Stimulated activated CD4-positive, alpha-beta T cell treated with anti-CD3 and anti-CD28 coated beads, TNF-alpha, amount 100 ng/mL, for 1 hour (primary cell): Measurements from ENCODE around the gene ZCCHC14.
A peak's percentile ranks its signal among the peaks of the same experiment; 100 is the strongest.
"Not testable (repeated sequence)": the region's sequence is repeated elsewhere in the genome, so short reads cannot be mapped to it uniquely, and the experiment has no call there.

Source experiments
- DNase-seq, 3 donors: peaks; one replicate each; pipeline ENCODE4 v3.0.0-alpha.2; 2020; ENCODE audit warnings: low read depth in 3 of 3, low spot score in 1 of 3

Gene ZCCHC14

GRCh38 chr16:87497767-87498290 is 5.0 kb upstream of the ZCCHC14 start:
- DNase-seq, result not testable (repeated sequence)

- not testable (repeated sequence) for DNase-seq
These were observed 4.4 kb upstream of the ZCCHC14 start for GRCh38 chr16:87497023-87497766.

- DNase-seq, result no peak
These were observed 3.6 kb upstream of the ZCCHC14 start for GRCh38 chr16:87496447-87496801.

- DNase-seq, result no peak
These were observed 3.0 kb upstream of the ZCCHC14 start for GRCh38 chr16:87495578-87496446.

- DNase-seq, result no peak
These were observed 920 bp upstream of the ZCCHC14 start for GRCh38 chr16:87493608-87494280.

- DNase-seq, result no peak
These were observed 563 bp downstream of the ZCCHC14 start for GRCh38 chr16:87492291-87492630.

- peak in 1 of 3 donors; percentile 16 for DNase-seq
These were observed 1.1 kb downstream of the ZCCHC14 start for GRCh38 chr16:87491522-87492290.

GRCh38 chr16:87490799-87491521 is 1.9 kb downstream of the ZCCHC14 start:
- peak; percentile 22 to 43 (median 23) for DNase-seq

GRCh38 chr16:87490096-87490798 is 2.6 kb downstream of the ZCCHC14 start:
- DNase-seq, result no peak

- DNase-seq, result no peak
These were observed 3.3 kb downstream of the ZCCHC14 start for GRCh38 chr16:87489434-87490045.

GRCh38 chr16:87488960-87489359 is 3.9 kb downstream of the ZCCHC14 start:
- not testable (repeated sequence) for DNase-seq

- DNase-seq, result no peak
These were observed 5.4 kb downstream of the ZCCHC14 start for GRCh38 chr16:87487361-87487924.

GRCh38 chr16:87486713-87487247 is 6.0 kb downstream of the ZCCHC14 start:
- DNase-seq, result no peak

- no peak for DNase-seq
These were observed 6.5 kb downstream of the ZCCHC14 start for GRCh38 chr16:87486282-87486681.

GRCh38 chr16:87485792-87486191 is 7.0 kb downstream of the ZCCHC14 start:
- not testable (repeated sequence) for DNase-seq

- no peak for DNase-seq
These were observed 8.1 kb downstream of the ZCCHC14 start for GRCh38 chr16:87484487-87485331.

GRCh38 chr16:87483481-87483880 is 9.3 kb downstream of the ZCCHC14 start:
- DNase-seq, result no peak

GRCh38 chr16:87482670-87483069 is 10.2 kb downstream of the ZCCHC14 start:
- not testable (repeated sequence) for DNase-seq
